OCI-LY3 (cell line): ENCODE results near the gene AGAP1.

ENCODE experiments used
- H2AFZ ChIP-seq: fragments of 200-600, 300-600 bp; shearing (Covaris generic); 2 replicates; pipeline ENCODE4 v1.6.0; 2014; ENCODE audit warnings: antibody characterized with exemption, low read depth, low read length
- H3K27ac ChIP-seq: fragments of 200-600, 300-600 bp; sonication (generic); 2 replicates; pipeline ENCODE4 v1.5.1; 2014; ENCODE audit warnings: mild to moderate bottlenecking, low read length, moderate library complexity, mixed read lengths
- H3K27me3 ChIP-seq: fragments of 200-600, 300-600 bp; sonication (generic); 2 replicates; pipeline ENCODE4 v1.6.1; 2014; ENCODE audit warnings: low read depth, low read length, mixed read lengths
- H3K36me3 ChIP-seq: fragments of 200-600, 300-600 bp; sonication (generic); replicated peaks from 2 replicates; pipeline ENCODE3; 2014; ENCODE audit warnings: low read depth, low read length, mixed read lengths
- H3K4me1 ChIP-seq: fragments of 300-600, 200-600 bp; sonication (generic); 2 replicates; pipeline ENCODE4 v1.6.1; 2014; ENCODE audit warnings: low read length, mixed read lengths
- H3K4me2 ChIP-seq: fragments of 200-600, 300-600 bp; sonication (generic); 2 replicates; pipeline ENCODE4 v1.6.1; 2014; ENCODE audit warnings: low read length, mixed read lengths
- H3K4me3 ChIP-seq: fragments of 300-600, 200-600 bp; sonication (generic); 2 replicates; pipeline ENCODE4 v1.5.1; 2014; ENCODE audit warnings: antibody characterized with exemption, mild to moderate bottlenecking, low read length, moderate library complexity
- H3K79me2 ChIP-seq: fragments of 300-600, 200-600 bp; shearing (Covaris generic); 2 replicates; pipeline ENCODE4 v1.6.1; 2014; ENCODE audit warnings: mild to moderate bottlenecking, low read length, mixed read lengths
- H3K9ac ChIP-seq: fragments of 300-600, 200-600 bp; shearing (Covaris generic); 2 replicates; pipeline ENCODE4 v1.6.0; 2014; ENCODE audit warnings: mild to moderate bottlenecking, low read length, moderate library complexity
- H3K9me3 ChIP-seq: fragments of 200-600, 300-600 bp; shearing (Covaris generic); 2 replicates; pipeline ENCODE4 v1.6.1; 2014; ENCODE audit warnings: low read length, mixed read lengths; ENCODE audit not compliant: insufficient read depth
- H4K20me1 ChIP-seq: fragments of 200-600, 300-600 bp; sonication (generic); 2 replicates; pipeline ENCODE4 v1.6.1; 2016; ENCODE audit warnings: low read length, mixed read lengths; ENCODE audit not compliant: insufficient read depth
- EZH2phosphoT487 ChIP-seq: fragments of 200-600 bp; shearing (Covaris generic); IDR thresholded peaks from 2 replicates; pipeline ENCODE4 v1.6.1; 2018; ENCODE audit warnings: antibody characterized with exemption, mixed run types, low read depth
- TF ChIP-seq, protein P1 (sequence below): fragments of 200-600, 300-600 bp; sonication (generic); IDR thresholded peaks from 2 replicates; pipeline ENCODE4 v1.5.1; 2014; ENCODE audit warnings: antibody characterized with exemption, low read length, low read depth

The AGAP1 gene

DNA sequence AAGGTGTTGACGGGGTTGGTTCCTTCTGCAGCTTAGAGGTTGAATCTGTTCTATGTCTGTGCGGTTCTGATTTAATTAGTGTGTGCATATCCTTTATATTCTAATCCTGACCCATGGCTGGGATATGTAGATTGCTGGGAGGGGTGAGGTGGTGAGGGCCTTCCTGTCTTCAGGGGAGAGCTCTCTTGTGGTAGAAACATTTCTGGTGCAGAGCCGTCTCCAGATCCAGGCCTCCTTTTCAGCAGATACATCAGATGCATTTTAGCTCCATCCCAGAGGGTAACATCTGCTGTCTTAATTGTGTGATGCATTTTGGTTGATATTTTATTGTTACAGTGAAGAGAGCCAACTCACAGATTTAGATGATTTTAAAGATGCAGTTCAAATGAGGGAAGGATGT is 227.8 kb downstream of the AGAP1 start:
- Histone ChIP-seq H3K9ac (no peak overlapping the region), H3K27me3 (no peaks in the 10 kb centered on the region), H3K36me3 (no peaks in the 10 kb centered on the region), H3K4me2 (no peak overlapping the region), H3K79me2 (no peaks in the 10 kb centered on the region), H3K27ac (no peak overlapping the region), H4K20me1 (no peaks in the 10 kb centered on the region), H3K4me1 (no peaks in the 10 kb centered on the region), H3K4me3 (no peak overlapping the region), H3K9me3 (no peaks in the 10 kb centered on the region), H2AFZ (no peak overlapping the region)
- TF ChIP-seq, protein P1, sequence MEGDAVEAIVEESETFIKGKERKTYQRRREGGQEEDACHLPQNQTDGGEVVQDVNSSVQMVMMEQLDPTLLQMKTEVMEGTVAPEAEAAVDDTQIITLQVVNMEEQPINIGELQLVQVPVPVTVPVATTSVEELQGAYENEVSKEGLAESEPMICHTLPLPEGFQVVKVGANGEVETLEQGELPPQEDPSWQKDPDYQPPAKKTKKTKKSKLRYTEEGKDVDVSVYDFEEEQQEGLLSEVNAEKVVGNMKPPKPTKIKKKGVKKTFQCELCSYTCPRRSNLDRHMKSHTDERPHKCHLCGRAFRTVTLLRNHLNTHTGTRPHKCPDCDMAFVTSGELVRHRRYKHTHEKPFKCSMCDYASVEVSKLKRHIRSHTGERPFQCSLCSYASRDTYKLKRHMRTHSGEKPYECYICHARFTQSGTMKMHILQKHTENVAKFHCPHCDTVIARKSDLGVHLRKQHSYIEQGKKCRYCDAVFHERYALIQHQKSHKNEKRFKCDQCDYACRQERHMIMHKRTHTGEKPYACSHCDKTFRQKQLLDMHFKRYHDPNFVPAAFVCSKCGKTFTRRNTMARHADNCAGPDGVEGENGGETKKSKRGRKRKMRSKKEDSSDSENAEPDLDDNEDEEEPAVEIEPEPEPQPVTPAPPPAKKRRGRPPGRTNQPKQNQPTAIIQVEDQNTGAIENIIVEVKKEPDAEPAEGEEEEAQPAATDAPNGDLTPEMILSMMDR = no peak
- TF ChIP-seq EZH2phosphoT487 = no peak

DNA sequence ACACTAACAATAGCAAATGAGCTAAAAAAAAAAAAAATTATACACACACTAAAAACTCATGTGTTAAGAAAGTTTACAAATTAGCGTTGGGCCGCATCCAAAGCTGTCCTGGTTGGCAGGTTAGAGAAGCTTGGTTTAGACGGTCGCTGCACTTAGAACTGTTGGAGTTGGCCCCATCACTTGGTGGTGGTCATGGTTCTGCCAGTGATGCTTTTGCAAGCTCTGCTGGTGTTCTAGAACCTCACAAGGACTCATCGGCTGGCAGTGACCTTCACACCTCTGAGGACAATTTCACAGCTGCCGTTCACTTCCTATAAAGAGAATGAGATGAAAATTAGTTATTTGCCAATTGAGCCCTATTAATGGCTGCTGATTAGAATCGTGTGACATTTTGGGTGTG is 229.0 kb downstream of the AGAP1 start:
- no peak overlapping the region for H3K4me2 ChIP-seq
- H3K4me1 ChIP-seq = no peaks in the 10 kb centered on the region
- H3K4me3 ChIP-seq = no peak overlapping the region
- no peaks in the 10 kb centered on the region for H3K79me2 ChIP-seq
- no peak overlapping the region for H3K27ac ChIP-seq
- H3K9ac ChIP-seq = no peak overlapping the region
- TF ChIP-seq, protein P1 = no peak
- TF ChIP-seq EZH2phosphoT487 = no peak
- no peaks in the 10 kb centered on the region for H4K20me1 ChIP-seq
- no peaks in the 10 kb centered on the region for H3K36me3 ChIP-seq
- no peaks in the 10 kb centered on the region for H3K27me3 ChIP-seq
- H2AFZ ChIP-seq = no peak overlapping the region
- no peaks in the 10 kb centered on the region for H3K9me3 ChIP-seq

DNA sequence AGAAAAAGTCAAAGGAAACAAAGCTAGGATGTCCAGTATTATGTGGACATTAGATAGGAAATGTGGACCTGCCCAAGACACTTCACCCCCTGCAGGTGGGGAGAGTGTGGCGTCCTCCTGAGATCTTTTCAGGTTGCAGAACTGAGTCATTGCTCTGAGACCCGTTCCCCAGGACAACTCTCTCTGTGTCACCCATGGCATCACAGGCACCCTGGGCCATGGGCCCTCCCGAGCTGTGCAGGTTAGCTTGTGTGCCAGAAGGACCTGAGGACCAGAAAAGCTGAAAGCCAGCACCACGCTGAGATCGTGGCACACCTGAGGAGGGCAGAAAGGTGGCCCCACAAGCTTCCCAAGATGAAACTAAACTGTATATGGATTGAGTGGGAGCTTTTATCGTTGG is 229.5 kb downstream of the AGAP1 start:
- Histone ChIP-seq H3K4me2 (no peak overlapping the region), H3K27ac (no peak overlapping the region), H2AFZ (no peak overlapping the region), H3K79me2 (no peaks in the 10 kb centered on the region), H3K9ac (no peak overlapping the region), H4K20me1 (no peaks in the 10 kb centered on the region), H3K36me3 (no peaks in the 10 kb centered on the region), H3K27me3 (no peaks in the 10 kb centered on the region), H3K9me3 (no peaks in the 10 kb centered on the region), H3K4me3 (no peak overlapping the region), H3K4me1 (no peaks in the 10 kb centered on the region)
- TF ChIP-seq, protein P1 = no peak
- TF ChIP-seq EZH2phosphoT487 = no peak

DNA sequence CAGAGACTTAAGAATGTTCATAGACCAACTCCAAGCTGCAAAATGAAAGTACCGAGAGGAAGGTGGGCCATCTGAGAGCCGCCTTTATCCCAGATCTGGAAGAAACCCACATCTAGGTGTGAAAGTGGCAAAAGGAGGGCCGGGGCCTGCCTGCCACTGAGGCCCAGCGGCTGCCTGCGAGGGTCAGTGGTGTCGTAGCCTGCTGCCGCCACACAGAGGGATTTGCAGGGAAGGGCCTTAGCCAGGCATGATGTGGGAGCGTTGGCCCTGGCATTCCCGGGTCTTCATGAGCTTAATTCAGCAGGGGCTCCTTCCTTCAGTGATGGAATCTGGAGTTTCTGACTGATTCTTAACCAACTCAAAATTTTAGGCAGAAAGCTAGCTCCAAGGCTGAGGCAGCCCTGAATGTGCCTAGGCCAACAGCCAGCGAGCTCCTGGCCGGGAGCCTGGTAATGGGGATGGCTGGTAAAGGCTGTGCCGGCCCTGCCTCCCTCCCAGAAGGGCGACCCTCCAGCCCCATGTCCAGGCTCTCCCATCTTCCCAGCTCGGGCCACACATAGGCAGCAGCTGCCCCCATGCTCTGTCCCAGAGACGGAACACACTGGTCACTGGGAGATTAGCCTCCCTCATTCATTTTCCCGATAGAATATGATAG is 230.1 kb downstream of the AGAP1 start:
- Histone ChIP-seq H3K4me1 (no peaks in the 10 kb centered on the region), H3K79me2 (no peaks in the 10 kb centered on the region), H3K27ac (no peak overlapping the region), H3K36me3 (no peaks in the 10 kb centered on the region), H4K20me1 (no peaks in the 10 kb centered on the region), H3K4me2 (no peak overlapping the region), H3K27me3 (no peaks in the 10 kb centered on the region), H3K9me3 (no peaks in the 10 kb centered on the region), H2AFZ (no peak overlapping the region), H3K4me3 (no peak overlapping the region), H3K9ac (no peak overlapping the region)
- no peak for TF ChIP-seq EZH2phosphoT487
- TF ChIP-seq, protein P1 = no peak
